Right lobe of liver (tissue), 6 donors: ENCODE data around the gene MTSS2. TPM values are rescaled to one million over a fixed set of nuclear protein-coding genes. Genes with fewer than 3 reads are reported as not detected.
A peak's percentile ranks its signal among the peaks of the same experiment; 100 is the strongest.

Source experiments
- ATAC-seq, 4 donors: fragments of 200-7000 bp; cut with Tn5 transposase; one replicate each; pipeline ENCODE4 v1.9.1; 2020; ENCODE audit warnings: mild to moderate bottlenecking in 4 of 4, moderate library complexity in 4 of 4
- DNase-seq, 3 donors: peaks; one replicate each; pipeline ENCODE4 v3.0.0-alpha.2; 2020
- H3K27ac ChIP-seq, 3 donors: fragments of 200-600 bp; one replicate each; pipeline ENCODE4 v1.8.0; 2022
- H3K27me3 ChIP-seq, 2 donors: fragments of 200-600 bp; one replicate each; pipeline ENCODE4 v1.8.0; 2022
- H3K36me3 ChIP-seq, 4 donors: fragments of 200-600 bp; sonication (generic) in 1 of 4; one replicate each; pipeline versions ENCODE4 v1.5.1 to v1.8.0; 2017 to 2022; ENCODE audit warnings: control low read depth in 1 of 4
- H3K4me1 ChIP-seq, 4 donors: fragments of 200-600 bp; sonication (generic) in 1 of 4; one replicate each; pipeline versions ENCODE4 v1.5.1 to v1.8.0; 2017 to 2022; ENCODE audit warnings: control low read depth in 1 of 4
- H3K4me3 ChIP-seq, 3 donors: fragments of 200-600 bp; one replicate each; pipeline ENCODE4 v1.8.0; 2022
- H3K9me3 ChIP-seq, 4 donors: fragments of 200-600 bp; sonication (generic) in 1 of 4; one replicate each; pipeline versions ENCODE4 v1.5.1 to v1.8.0; 2017 to 2022; ENCODE audit warnings: control low read depth in 1 of 4
- CTCF ChIP-seq, 4 donors: fragments of 200-600 bp in 3 of 4; fragments of 450-650 bp in 1 of 4; IDR thresholded peaks; one replicate each; pipeline versions ENCODE4 v1.5.1 to v1.8.0; 2016 to 2022; ENCODE audit warnings: antibody characterized with exemption in 4 of 4, mild to moderate bottlenecking in 2 of 4
- POLR2A ChIP-seq: fragments of 450-650 bp; IDR thresholded peaks from one replicate; pipeline ENCODE4 v1.6.1; 2017; ENCODE audit warnings: antibody characterized with exemption, mild to moderate bottlenecking
- WGBS: methylation state at CpG from one replicate; pipeline ENCODE4 v1.1.6; 2018; ENCODE audit warnings: low coverage, low lambda C conversion rate; ENCODE audit not compliant: insufficient coverage; ENCODE audit errors: missing lambda C conversion rate; 5-methylcytosine and 5-hydroxymethylcytosine counted together
- intact Hi-C, 2 donors: fragments of 100-400 bp; cut with DNase I; formaldehyde crosslinking; loops; one replicate each; pipeline versions ENCODE4 v1.11.2 to v1.14.1; 2022
- total RNA-seq, 6 experiments: library from RNA; depleted of rRNA in 2 of 6; stranded (reverse); fragments of >200 nt in 2 of 6; fragmentation: NEBNext Ultra II Directional in 3 of 6; extraction: Animal tissue kit (Norgen Biotek cat#: 25700) in 3 of 6; gene quantifications; one replicate each; pipeline versions ENCODE4 v1.1.0 to v1.2.4, GENCODE V29; 2016 to 2023
- donor health status: DM: no; HTN: yes; CAD: no.
- donor health status: DM: no; HTN: no; CAD: no.
- donor health status: DM: no; HTN: no; CAD: no.
- donor health status: DM: no; HTN: yes; CAD: no.
- donor health status: DM: no; HTN: yes; CAD: no.

MTSS2 gene
- total RNA-seq, 6 experiments from 2014 or later: 28.5 to 117 (median 80.2) TPM

GRCh38 chr16:70638814-70639792 is 46.8 kb downstream of the MTSS2 start:
- Histone ChIP-seq H3K36me3 (no peaks in the 10 kb centered on the region), H3K4me1 (no peaks in the 10 kb centered on the region), H3K27me3 (no peaks in the 10 kb centered on the region), H3K9me3 (no peaks in the 10 kb centered on the region), H3K27ac (no peak overlapping the region), H3K4me3 (no peak overlapping the region)
- WGBS: 72% methylated on average over 10 of the region's 18 CpGs
- no peak for TF ChIP-seq CTCF (IDR thresholded peaks at IDR 0.05)
- no peak for TF ChIP-seq POLR2A
- DNase-seq (no peak), ATAC-seq (peak in 2 of 4 donors; percentile 21 to 37)
- intact Hi-C loops: no loop called here

Other genes starting within 250 kb of the MTSS2 start
- 10 to 100 TPM; 10.4 to 16.7 (median 14.5) TPM for gene ST3GAL2, start 247.0 kb downstream of the MTSS2 start, total RNA-seq
- 10 to 100 TPM; 10.9 to 16.7 (median 13.4) TPM for gene FCSK, start 231.5 kb downstream of the MTSS2 start, total RNA-seq
- 10 to 100 TPM; 24.5 to 32.9 (median 30.7) TPM for gene COG4, start 162.5 kb downstream of the MTSS2 start, total RNA-seq
- 100 to 1,000 TPM in 1 of 6 experiments, 10 to 100 TPM in 5; 51.4 to 110 (median 90.7) TPM for gene SF3B3, start 162.2 kb downstream of the MTSS2 start, total RNA-seq
- 1 to 10 TPM in 1 of 6 experiments, under 1 TPM in 5; 0.27 to 1.1 (median 0.49) TPM for gene IL34, start 39.5 kb downstream of the MTSS2 start, total RNA-seq
- 10 to 100 TPM; 14.3 to 40.2 (median 23.4) TPM for gene VAC14, start 115.1 kb upstream of the MTSS2 start, total RNA-seq